Fibroblast of lung (primary cell): ENCODE results near the gene OR56A4. TPM values are rescaled to one million over a fixed set of nuclear protein-coding genes. Genes with fewer than 3 reads are reported as not detected.

Experiments used
- DNase-seq, 2 donors: peaks; one replicate each; pipeline versions ENCODE4 v3.0.0 to v3.0.0-alpha.2; 2010; ENCODE audit warnings: low read depth in 2 of 2
- H2AFZ ChIP-seq: 2 replicates; pipeline ENCODE4 v1.5.1; 2012; ENCODE audit warnings: low read length, control low read depth, inconsistent platforms
- H3K27ac ChIP-seq: 2 replicates; pipeline ENCODE4 v1.5.1; 2011; ENCODE audit warnings: low read length, control low read depth; ENCODE audit not compliant: insufficient read depth
- H3K27me3 ChIP-seq: 2 replicates; pipeline ENCODE4 v1.5.1; 2011; ENCODE audit warnings: mild to moderate bottlenecking, low read length; ENCODE audit not compliant: control insufficient read depth, insufficient read depth
- H3K36me3 ChIP-seq: 2 replicates; pipeline ENCODE4 v1.5.1; 2011; ENCODE audit warnings: low read length; ENCODE audit not compliant: control insufficient read depth, insufficient read depth
- H3K4me1 ChIP-seq: 2 replicates; pipeline ENCODE4 v1.5.1; 2011; ENCODE audit warnings: low read length; ENCODE audit not compliant: control insufficient read depth, insufficient read depth; ENCODE audit errors: extremely low read depth
- H3K4me2 ChIP-seq: 2 replicates; pipeline ENCODE4 v1.5.1; 2011; ENCODE audit warnings: low read length, control low read depth; ENCODE audit not compliant: insufficient read depth; ENCODE audit errors: extremely low read depth
- H3K4me3 ChIP-seq, 4 experiments: fragments of 200-600 bp in 1 of 4; sonication (generic) in 1 of 4; replicated peaks in 1 of 4; 2 replicates each; pipeline ENCODE4 v1.5.1; 2011 to 2016; ENCODE audit warnings: low read length in 4 of 4, low read depth in 3 of 4, mild to moderate bottlenecking in 3 of 4, control low read depth in 2 of 4, inconsistent platforms in 1 of 4, mixed read lengths in 1 of 4; ENCODE audit not compliant: insufficient read depth in 1 of 4; ENCODE audit errors: control extremely low read depth in 1 of 4
- H3K79me2 ChIP-seq: 2 replicates; pipeline ENCODE4 v1.5.1; 2012; ENCODE audit warnings: mild to moderate bottlenecking, low read length, inconsistent platforms; ENCODE audit not compliant: control insufficient read depth, insufficient read depth
- H3K9ac ChIP-seq: 2 replicates; pipeline ENCODE4 v1.5.1; 2011; ENCODE audit warnings: mild to moderate bottlenecking, low read length, control low read depth; ENCODE audit not compliant: insufficient read depth
- H3K9me3 ChIP-seq: 2 replicates; pipeline ENCODE4 v1.5.1; 2012; ENCODE audit warnings: low read depth, low read length; ENCODE audit not compliant: control insufficient read depth, insufficient read depth
- H4K20me1 ChIP-seq: 2 replicates; pipeline ENCODE4 v1.5.1; 2011; ENCODE audit warnings: low read length; ENCODE audit not compliant: control insufficient read depth, insufficient read depth; ENCODE audit errors: extremely low read depth
- CTCF ChIP-seq, 2 donors: IDR thresholded peaks in 1 of 2; conservative IDR thresholded peaks in 1 of 2; 1 replicate in 1 of 2; 2 replicates in 1 of 2; pipeline ENCODE4 v1.5.1; 2011 to 2012; ENCODE audit warnings: low read length in 2 of 2, control low read depth in 1 of 2, inconsistent platforms in 1 of 2, low read depth in 1 of 2, mild to moderate bottlenecking in 1 of 2
- EZH2 ChIP-seq: IDR thresholded peaks from 2 replicates; pipeline ENCODE4 v1.5.1; 2012; ENCODE audit warnings: low read length, control low read depth, mild to moderate bottlenecking; ENCODE audit errors: missing control alignments
- polyA plus RNA-seq, 2 donors: library from polyadenylated mRNA; depleted of rRNA in 1 of 2; stranded (reverse) in 1 of 2; unstranded in 1 of 2; fragments of >200 nt; gene quantifications; 2 replicates each; pipeline ENCODE4 v1.2.1, GENCODE V29; 2011 to 2012; ENCODE audit warnings: missing spikeins in 1 of 2
- total RNA-seq: library from RNA; depleted of rRNA; stranded (reverse); fragments of >200 nt; gene quantifications from 2 replicates; pipeline ENCODE4 v1.2.1, GENCODE V29; 2014

Gene OR56A4
- total and polyA plus RNA-seq, 2 donors (not counting 1 experiment from before 2014, with no cell fraction given) = not detected

- Histone ChIP-seq H3K27ac (no peak overlapping the region), H2AFZ (no peak overlapping the region), H3K9me3 (no peaks in the 10 kb centered on the region), H3K9ac (no peak overlapping the region), H4K20me1 (no peaks in the 10 kb centered on the region), H3K36me3 (no peaks in the 10 kb centered on the region), H3K79me2 (no peaks in the 10 kb centered on the region), H3K27me3 (no peaks in the 10 kb centered on the region), H3K4me2 (no peak overlapping the region), H3K4me1 (no peaks in the 10 kb centered on the region), H3K4me3 (no peak overlapping the region)
- TF ChIP-seq EZH2 = no peak
- no peak for TF ChIP-seq CTCF (conservative IDR thresholded peaks at IDR 0.05 in 1 of 2, IDR thresholded peaks at IDR 0.05 in 1 of 2; ENCODE audit: low read depth in 1 of 2, low read length in 2 of 2)
- DNase-seq = no peak
Observed at GRCh38 chr11:6012035-6012668, 5.4 kb upstream of the OR56A4 start.

- Histone ChIP-seq H3K4me1 (no peaks in the 10 kb centered on the region), H3K79me2 (no peaks in the 10 kb centered on the region), H3K27ac (no peak overlapping the region), H3K4me3 (no peak overlapping the region), H3K4me2 (no peak overlapping the region), H3K36me3 (no peaks in the 10 kb centered on the region), H4K20me1 (no peaks in the 10 kb centered on the region), H3K9ac (no peak overlapping the region), H3K9me3 (no peaks in the 10 kb centered on the region), H3K27me3 (no peaks in the 10 kb centered on the region), H2AFZ (no peak overlapping the region)
- no peak for DNase-seq
- TF ChIP-seq CTCF (conservative IDR thresholded peaks at IDR 0.05 in 1 of 2, IDR thresholded peaks at IDR 0.05 in 1 of 2; ENCODE audit: low read depth in 1 of 2, low read length in 2 of 2) = no peak
- TF ChIP-seq EZH2 = no peak
Observed at GRCh38 chr11:6006395-6006794, 351 bp downstream of the OR56A4 start.

GRCh38 chr11:6002202-6002699 is 4.5 kb downstream of the OR56A4 start:
- no peaks in the 10 kb centered on the region for H3K9me3 ChIP-seq
- no peaks in the 10 kb centered on the region for H3K4me1 ChIP-seq
- H3K4me3 ChIP-seq = no peak overlapping the region
- H2AFZ ChIP-seq = no peak overlapping the region
- H4K20me1 ChIP-seq = no peaks in the 10 kb centered on the region
- H3K9ac ChIP-seq = no peak overlapping the region
- H3K4me2 ChIP-seq = no peak overlapping the region
- no peak overlapping the region for H3K27ac ChIP-seq
- no peak for DNase-seq
- no peaks in the 10 kb centered on the region for H3K27me3 ChIP-seq
- H3K79me2 ChIP-seq = no peaks in the 10 kb centered on the region
- no peaks in the 10 kb centered on the region for H3K36me3 ChIP-seq
- TF ChIP-seq CTCF (conservative IDR thresholded peaks at IDR 0.05 in 1 of 2, IDR thresholded peaks at IDR 0.05 in 1 of 2; ENCODE audit: low read depth in 1 of 2, low read length in 2 of 2) = no peak
- TF ChIP-seq EZH2 = no peak
